SK-N-SH (cell line): ENCODE measurements around the gene ZMIZ1. TPM values are rescaled to one million over a fixed set of nuclear protein-coding genes. Genes with fewer than 3 reads are reported as not detected.

ENCODE experiments used
- CTCF ChIA-PET: fragments of 300-600, 350-600 bp; formaldehyde crosslinking; extraction: SDS; loops from one replicate; lab custom pipeline; 2021; lab: Yijun Ruan, JAX
- POLR2A ChIA-PET: fragments of 350-600 bp; sonication (Branson Sonifier 250); formaldehyde crosslinking; extraction: SDS; loops from one replicate; lab custom pipeline; 2020; ENCODE audit warnings: antibody characterized with exemption, inconsistent platforms; lab: Yijun Ruan, JAX
- DNase-seq: peaks from one replicate; pipeline ENCODE4 v3.0.0; 2012
- H2AFZ ChIP-seq: fragments of 200-600 bp; sonication (generic); 2 replicates; pipeline ENCODE4 v1.8.1; 2016; ENCODE audit warnings: antibody characterized with exemption, mild to moderate bottlenecking, low read depth
- H3F3A ChIP-seq: fragments of 200-600 bp; sonication (generic); replicated peaks from 2 replicates; pipeline ENCODE3; 2016; ENCODE audit warnings: antibody characterized with exemption, mild to moderate bottlenecking; ENCODE audit not compliant: insufficient read depth
- H3K27ac ChIP-seq, 2 experiments: fragments of 200-500 bp in 1 of 2; fragments of 200-600 bp in 1 of 2; sonication (Bioruptor generic) in 1 of 2; sonication (generic), shearing (Covaris generic) in 1 of 2; 2 replicates each; pipeline versions ENCODE4 v1.5.1 to v1.6.1; 2014 to 2016; ENCODE audit warnings: low read depth in 2 of 2, inconsistent platforms in 1 of 2, low read length in 1 of 2, mild to moderate bottlenecking in 1 of 2, mixed read lengths in 1 of 2
- H3K27me3 ChIP-seq: fragments of 200-600 bp; sonication (generic), shearing (Covaris generic); 2 replicates; pipeline ENCODE4 v1.6.1; 2016; ENCODE audit warnings: mixed run types; ENCODE audit not compliant: insufficient read depth
- H3K36me3 ChIP-seq, 2 experiments: fragments of 200-500 bp in 1 of 2; fragments of 200-600 bp in 1 of 2; sonication (Bioruptor generic) in 1 of 2; sonication (generic) in 1 of 2; replicated peaks in 1 of 2; 2 replicates each; pipeline versions ENCODE3 to v1.5.1; 2014 to 2016; ENCODE audit warnings: low read length in 1 of 2, mild to moderate bottlenecking in 1 of 2; ENCODE audit not compliant: insufficient read depth in 2 of 2, control insufficient read depth in 1 of 2
- H3K4me1 ChIP-seq, 2 experiments: fragments of 200-500 bp in 1 of 2; fragments of 200-600 bp in 1 of 2; sonication (Bioruptor generic) in 1 of 2; sonication (generic), shearing (Covaris generic) in 1 of 2; 2 replicates each; pipeline versions ENCODE4 v1.5.1 to v1.6.1; 2014 to 2016; ENCODE audit warnings: low read depth in 1 of 2, low read length in 1 of 2, mixed run types in 1 of 2; ENCODE audit not compliant: insufficient read depth in 2 of 2, control insufficient read depth in 1 of 2
- H3K4me2 ChIP-seq: fragments of 200-600 bp; sonication (generic), shearing (Covaris generic); 2 replicates; pipeline ENCODE4 v1.6.1; 2017; ENCODE audit warnings: mixed run types
- H3K4me3 ChIP-seq, 2 experiments: fragments of 200-500 bp in 1 of 2; fragments of 200-600 bp in 1 of 2; sonication (Bioruptor generic) in 1 of 2; sonication (generic), shearing (Covaris generic) in 1 of 2; 2 replicates each; pipeline versions ENCODE4 v1.5.1 to v1.8.1; 2014 to 2016; ENCODE audit warnings: low read depth in 2 of 2, inconsistent platforms in 1 of 2, low read length in 1 of 2, mild to moderate bottlenecking in 1 of 2, mixed read lengths in 1 of 2, moderate library complexity in 1 of 2
- H3K79me2 ChIP-seq: fragments of 200-600 bp; sonication (generic); 2 replicates; pipeline ENCODE4 v1.8.1; 2017; ENCODE audit warnings: mild to moderate bottlenecking; ENCODE audit not compliant: insufficient read depth
- H3K9ac ChIP-seq: fragments of 200-600 bp; sonication (generic); 2 replicates; pipeline ENCODE4 v1.6.1; 2017; ENCODE audit warnings: mixed run types
- H3K9me2 ChIP-seq: fragments of 200-600 bp; sonication (generic); 2 replicates; pipeline ENCODE4 v1.6.1; 2017; ENCODE audit warnings: mixed run types
- H3K9me3 ChIP-seq: fragments of 200-600 bp; sonication (generic); 2 replicates; pipeline ENCODE4 v1.6.1; 2017; ENCODE audit warnings: mixed run types, mild to moderate bottlenecking, moderate library complexity
- H4K20me1 ChIP-seq: fragments of 200-600 bp; sonication (generic); 2 replicates; pipeline ENCODE4 v1.6.1; 2017; ENCODE audit warnings: mild to moderate bottlenecking, mixed run types; ENCODE audit not compliant: insufficient read depth
- EP300 ChIP-seq, 2 experiments: IDR thresholded peaks; 2 replicates each; pipeline versions ENCODE4 v1.4.0 to v1.6.1; 2012; ENCODE audit warnings: borderline replicate concordance in 1 of 2, low read depth in 1 of 2, low read length in 1 of 2
- FOSL2 ChIP-seq: IDR thresholded peaks from 2 replicates; pipeline ENCODE4 v1.4.0; 2012; ENCODE audit warnings: low read depth, mild to moderate bottlenecking, moderate library complexity, borderline replicate concordance
- FOXJ3 ChIP-seq: sonication (generic); formaldehyde crosslinking; IDR thresholded peaks from 2 replicates; pipeline ENCODE4 v1.5.1; 2020; ENCODE audit warnings: mild to moderate bottlenecking, missing genetic modification reagents
- GABPA ChIP-seq: IDR thresholded peaks from 2 replicates; pipeline ENCODE4 v1.4.0; 2012; ENCODE audit warnings: low read depth, mild to moderate bottlenecking
- JUND ChIP-seq: IDR thresholded peaks from 2 replicates; pipeline ENCODE4 v1.4.0; 2012
- NFIC ChIP-seq: IDR thresholded peaks from 2 replicates; pipeline ENCODE4 v1.4.0; 2012; ENCODE audit warnings: borderline replicate concordance
- RAD21 ChIP-seq: IDR thresholded peaks from 2 replicates; pipeline ENCODE4 v1.6.1; 2012; ENCODE audit warnings: mild to moderate bottlenecking, low read length
- RFX5 ChIP-seq: IDR thresholded peaks from 2 replicates; pipeline ENCODE4 v1.6.1; 2012; ENCODE audit warnings: mild to moderate bottlenecking, improper control_type of control experiment, low read length
- RXRA ChIP-seq: IDR thresholded peaks from 2 replicates; pipeline ENCODE4 v1.4.0; 2012; ENCODE audit warnings: low read depth, mild to moderate bottlenecking, borderline replicate concordance
- SIN3A ChIP-seq: IDR thresholded peaks from 2 replicates; pipeline ENCODE4 v1.6.1; 2012; ENCODE audit warnings: low read depth, mild to moderate bottlenecking, low read length, moderate library complexity, borderline replicate concordance
- SMC3 ChIP-seq: IDR thresholded peaks from 2 replicates; pipeline ENCODE4 v1.6.1; 2012; ENCODE audit warnings: low read depth, low read length, improper control_type of control experiment
- TAF1 ChIP-seq: IDR thresholded peaks from 2 replicates; pipeline ENCODE4 v1.6.1; 2012; ENCODE audit warnings: low read depth, mild to moderate bottlenecking, low read length, moderate library complexity, borderline replicate concordance
- TCF12 ChIP-seq: IDR thresholded peaks from 2 replicates; pipeline ENCODE4 v1.4.0; 2012
- WGBS: methylation state at CpG from one replicate; pipeline ENCODE4 v1.1.6; 2017; ENCODE audit warnings: low lambda C conversion rate; 5-methylcytosine and 5-hydroxymethylcytosine counted together
- polyA plus RNA-seq, 3 experiments: library from polyadenylated mRNA; depleted of rRNA; stranded (reverse); fragments of >200 nt; gene quantifications; 2 replicates each; pipeline ENCODE4 v1.2.3, GENCODE V29; 2012
- TF ChIP-seq, protein P1 (sequence below): IDR thresholded peaks from 2 replicates; pipeline ENCODE4 v1.4.0; 2012; ENCODE audit warnings: low read depth, borderline replicate concordance
- TF ChIP-seq, protein P2 (sequence below): IDR thresholded peaks from 2 replicates; pipeline ENCODE4; 2012
- TF ChIP-seq, protein P3 (sequence below): fragments of 150-350 bp; IDR thresholded peaks from 2 replicates; pipeline ENCODE4 v1.6.1; 2016; ENCODE audit warnings: mild to moderate bottlenecking, low read depth, low read length
- TF ChIP-seq, protein P4 (sequence below): fragments of 150-350 bp; IDR thresholded peaks from 2 replicates; pipeline ENCODE4 v1.6.1; 2017; ENCODE audit warnings: antibody characterized with exemption, low read length, low read depth, borderline replicate concordance

ZMIZ1 gene
- polyA plus RNA-seq, 1 of the 3 experiments (the other 2 are of a cell fraction): 23.5 TPM

DNA sequence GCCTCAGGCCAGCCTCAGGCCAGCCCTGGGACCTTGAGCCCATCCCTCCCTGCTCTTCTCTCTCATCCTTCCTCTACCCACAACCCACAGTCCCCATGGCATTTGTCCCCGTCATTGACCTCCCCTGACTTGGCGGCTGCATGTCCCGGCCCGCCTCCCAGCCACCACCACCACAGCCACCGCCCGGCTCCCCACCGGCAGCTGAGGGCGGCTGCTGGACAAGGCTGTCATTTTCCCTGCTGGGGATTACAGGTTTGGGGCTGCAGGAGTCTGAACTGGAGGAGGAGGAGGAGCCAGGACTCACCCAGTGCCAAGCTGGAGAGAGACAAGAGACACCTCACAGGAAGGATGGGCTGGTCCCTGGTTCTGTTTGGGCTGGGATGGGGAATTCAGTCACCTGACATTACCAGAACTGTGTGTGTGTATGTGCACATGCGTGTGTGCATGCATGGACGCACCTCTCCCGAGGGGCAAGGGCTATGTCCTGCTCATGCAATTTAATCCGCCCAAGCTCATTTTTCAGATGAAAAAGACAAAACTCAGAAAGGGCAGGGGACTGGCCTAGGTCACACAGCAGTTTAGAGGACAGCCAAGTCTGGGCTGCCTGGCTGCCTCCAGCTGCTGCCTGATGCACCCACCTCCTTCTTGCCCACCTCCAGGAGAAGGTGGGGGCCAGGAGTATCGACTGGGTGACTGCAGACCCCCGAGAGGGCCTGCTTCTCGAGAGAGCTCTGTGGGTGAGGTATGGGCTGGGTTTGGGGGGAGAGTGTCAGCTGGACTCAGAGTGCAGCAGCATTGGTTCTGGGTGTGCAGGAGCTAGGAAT, 113.1 kb downstream of the ZMIZ1 start:
- Histone ChIP-seq H3K4me1 (peaks cover 70 to 98% of the 10 kb centered on the region in 2 experiments), H3K9me3 (no peaks in the 10 kb centered on the region), H3K79me2 (peaks cover 72% of the 10 kb centered on the region; the same call in 1 of the 2 replicates), H3K27ac (peak overlapping the region; percentile 81 to 100), H3K27me3 (no peaks in the 10 kb centered on the region), H3K9me2 (no peaks in the 10 kb centered on the region), H3K4me2 (0 out of 2 replicates have a peak overlapping the region, but pooled peaks have one; percentile 8), H3K4me3 (no peak overlapping the region), H3K9ac (no peak overlapping the region), H2AFZ (no peak overlapping the region), H3K36me3 (peaks cover 0 to 2% of the 10 kb centered on the region in 2 experiments), H3F3A (peaks cover 46% of the 10 kb centered on the region), H4K20me1 (peaks cover 35% of the 10 kb centered on the region; the same call in 1 of the 2 replicates)
- CTCF ChIA-PET: interaction anchor here (0.7 to 13.4 kb wide), 4 partner anchors 9 to 887 kb away, joined by 3 to 136 read pairs (median 4); no protein-coding TSS in a partner anchor
- TF ChIP-seq, protein P1, sequence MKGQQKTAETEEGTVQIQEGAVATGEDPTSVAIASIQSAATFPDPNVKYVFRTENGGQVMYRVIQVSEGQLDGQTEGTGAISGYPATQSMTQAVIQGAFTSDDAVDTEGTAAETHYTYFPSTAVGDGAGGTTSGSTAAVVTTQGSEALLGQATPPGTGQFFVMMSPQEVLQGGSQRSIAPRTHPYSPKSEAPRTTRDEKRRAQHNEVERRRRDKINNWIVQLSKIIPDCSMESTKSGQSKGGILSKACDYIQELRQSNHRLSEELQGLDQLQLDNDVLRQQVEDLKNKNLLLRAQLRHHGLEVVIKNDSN: no peak
- TF ChIP-seq RFX5: no peak
- no peak for TF ChIP-seq RXRA
- TF ChIP-seq, protein P2, sequence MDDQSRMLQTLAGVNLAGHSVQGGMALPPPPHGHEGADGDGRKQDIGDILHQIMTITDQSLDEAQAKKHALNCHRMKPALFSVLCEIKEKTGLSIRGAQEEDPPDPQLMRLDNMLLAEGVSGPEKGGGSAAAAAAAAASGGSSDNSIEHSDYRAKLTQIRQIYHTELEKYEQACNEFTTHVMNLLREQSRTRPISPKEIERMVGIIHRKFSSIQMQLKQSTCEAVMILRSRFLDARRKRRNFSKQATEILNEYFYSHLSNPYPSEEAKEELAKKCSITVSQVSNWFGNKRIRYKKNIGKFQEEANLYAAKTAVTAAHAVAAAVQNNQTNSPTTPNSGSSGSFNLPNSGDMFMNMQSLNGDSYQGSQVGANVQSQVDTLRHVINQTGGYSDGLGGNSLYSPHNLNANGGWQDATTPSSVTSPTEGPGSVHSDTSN: no peak
- no peak for TF ChIP-seq SIN3A
- no peak for TF ChIP-seq TCF12
- no peak for TF ChIP-seq FOXJ3 (CRISPR knock-in tag)
- no peak for TF ChIP-seq FOSL2
- no peak for TF ChIP-seq GABPA
- TF ChIP-seq, protein P3, sequence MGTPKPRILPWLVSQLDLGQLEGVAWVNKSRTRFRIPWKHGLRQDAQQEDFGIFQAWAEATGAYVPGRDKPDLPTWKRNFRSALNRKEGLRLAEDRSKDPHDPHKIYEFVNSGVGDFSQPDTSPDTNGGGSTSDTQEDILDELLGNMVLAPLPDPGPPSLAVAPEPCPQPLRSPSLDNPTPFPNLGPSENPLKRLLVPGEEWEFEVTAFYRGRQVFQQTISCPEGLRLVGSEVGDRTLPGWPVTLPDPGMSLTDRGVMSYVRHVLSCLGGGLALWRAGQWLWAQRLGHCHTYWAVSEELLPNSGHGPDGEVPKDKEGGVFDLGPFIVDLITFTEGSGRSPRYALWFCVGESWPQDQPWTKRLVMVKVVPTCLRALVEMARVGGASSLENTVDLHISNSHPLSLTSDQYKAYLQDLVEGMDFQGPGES: no peak
- no peak for TF ChIP-seq RAD21
- TF ChIP-seq JUND: no peak
- TF ChIP-seq NFIC: no peak
- TF ChIP-seq, protein P4, sequence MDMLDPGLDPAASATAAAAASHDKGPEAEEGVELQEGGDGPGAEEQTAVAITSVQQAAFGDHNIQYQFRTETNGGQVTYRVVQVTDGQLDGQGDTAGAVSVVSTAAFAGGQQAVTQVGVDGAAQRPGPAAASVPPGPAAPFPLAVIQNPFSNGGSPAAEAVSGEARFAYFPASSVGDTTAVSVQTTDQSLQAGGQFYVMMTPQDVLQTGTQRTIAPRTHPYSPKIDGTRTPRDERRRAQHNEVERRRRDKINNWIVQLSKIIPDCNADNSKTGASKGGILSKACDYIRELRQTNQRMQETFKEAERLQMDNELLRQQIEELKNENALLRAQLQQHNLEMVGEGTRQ: no peak
- no peak for TF ChIP-seq EP300 (IDR thresholded peaks at IDR 0.05; ENCODE audit: borderline replicate concordance in 1 of 2, low read depth in 1 of 2, low read length in 1 of 2)
- no peak for TF ChIP-seq SMC3
- no peak for TF ChIP-seq TAF1
- 89% methylated on average over 12 of the region's 15 CpGs for WGBS
- no peak for DNase-seq
- POLR2A ChIA-PET: no interaction called here
